Ovary (tissue), 9 donors: ENCODE measurements around the gene CTBP2. TPM values are rescaled to one million over a fixed set of nuclear protein-coding genes. Genes with fewer than 3 reads are reported as not detected.

Experiments used
- DNase-seq, 5 donors: peaks; one replicate each; pipeline ENCODE4 v3.0.0-alpha.2; 2019 to 2020
- H3K27ac ChIP-seq, 2 donors: fragments of 200-600 bp; one replicate each; pipeline versions ENCODE4 v1.5.1 to v1.8.0; 2019 to 2022
- H3K27me3 ChIP-seq: fragments of 200-600 bp; one replicate; pipeline ENCODE4 v1.8.0; 2022
- H3K36me3 ChIP-seq: fragments of 200-600 bp; sonication (generic); one replicate; pipeline ENCODE4 v1.5.1; 2019
- H3K4me1 ChIP-seq: one replicate; pipeline ENCODE4 v1.8.1; 2013; ENCODE audit warnings: mild to moderate bottlenecking, moderate library complexity; ENCODE audit not compliant: insufficient read depth
- H3K4me3 ChIP-seq: fragments of 200-600 bp; sonication (generic); one replicate; pipeline ENCODE4 v1.5.1; 2017
- H3K9me3 ChIP-seq, 2 donors: fragments of 200-600 bp in 1 of 2; sonication (generic) in 1 of 2; one replicate each; pipeline versions ENCODE4 v1.5.1 to v1.8.1; 2013 to 2019; ENCODE audit warnings: mild to moderate bottlenecking in 1 of 2, moderate library complexity in 1 of 2
- EP300 ChIP-seq: sonication (generic); formaldehyde crosslinking; IDR thresholded peaks from one replicate; pipeline ENCODE4 v1.6.1; 2017; ENCODE audit warnings: antibody characterized with exemption
- POLR2A ChIP-seq: fragments of 450-650 bp; IDR thresholded peaks from one replicate; pipeline ENCODE4 v1.6.1; 2017; ENCODE audit warnings: antibody characterized with exemption, mild to moderate bottlenecking, moderate library complexity
- WGBS, 3 donors: extraction: QIAGEN DNeasy Blood & Tissue Kit in 1 of 3; methylation state at CpG; one replicate each; pipeline versions ENCODE4 v1.1.5 to v1.1.7; 2013 to 2017; 5-methylcytosine and 5-hydroxymethylcytosine counted together
- intact Hi-C, 4 donors: fragments of 100-400 bp; cut with DNase I; formaldehyde crosslinking; loops; one replicate each; pipeline versions ENCODE4 v1.11.0 to v1.15.1; 2022 to 2023
- polyA plus RNA-seq, 2 donors: library from polyadenylated mRNA; stranded (reverse); fragments of 200-250 nt in 1 of 2; fragments of 350-450 nt in 1 of 2; fragmentation: Illumina TruSeq in 1 of 2; extraction: RNeasy Lipid Tissue Mini Kit (QIAGEN cat#74804) in 1 of 2; gene quantifications; one replicate each; pipeline ENCODE4 v1.2.3, GENCODE V29; 2013 to 2014
- total RNA-seq, 7 donors: library from RNA; depleted of rRNA in 2 of 7; stranded (reverse); fragments of >200 nt in 2 of 7; fragmentation: NEBNext Ultra II Directional in 3 of 7; extraction: Animal tissue kit (Norgen Biotek cat#: 25700) in 3 of 7; gene quantifications; one replicate each; pipeline versions ENCODE4 v1.1.0 to v1.2.4, GENCODE V29; 2016 to 2023
- TF ChIP-seq, protein P1 (sequence below), 3 donors: fragments of 450-650 bp in 2 of 3; fragments of 200-600 bp in 1 of 3; IDR thresholded peaks; one replicate each; pipeline versions ENCODE4 v1.5.1 to v1.8.0; 2016 to 2022; ENCODE audit warnings: antibody characterized with exemption in 3 of 3, mild to moderate bottlenecking in 1 of 3
- donor health status: DM: no; HTN: no; CAD: no; lungs with moderate emphysema.
- donor health status: DM: no; HTN: no; CAD: no.
- donor health status: Bipolar disorder and iron deficiency.
- donor health status: DM: yes; HTN: yes; CAD: no.
- donor health status: DM: no; HTN: no; CAD: no.
- donor health status: DM: yes; HTN: yes; CAD: no.

Gene CTBP2
- total and polyA plus RNA-seq, 9 donors = 25.3 to 107 (median 69.5) TPM

DNA sequence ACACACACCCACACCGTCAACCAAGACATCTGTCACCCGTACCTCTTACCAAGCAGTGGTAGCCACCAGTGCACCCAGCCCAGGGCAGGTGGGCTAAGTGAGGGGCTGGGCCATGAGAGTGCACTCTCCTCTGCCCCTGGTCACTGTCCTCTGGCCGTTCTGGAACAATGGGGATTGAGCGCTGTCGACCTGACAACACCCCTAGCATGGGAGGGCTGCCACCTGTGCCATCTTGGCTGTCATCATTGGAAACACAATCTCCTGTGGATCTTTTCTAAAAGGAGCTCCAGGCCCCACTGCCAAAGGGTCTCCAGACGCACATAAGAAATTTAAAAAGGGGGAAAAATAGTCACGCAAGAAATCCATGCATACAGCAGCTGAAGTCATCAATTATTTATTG lies 80.1 kb downstream of the CTBP2 start:
- Histone ChIP-seq H3K36me3 (no peaks in the 10 kb centered on the region), H3K4me3 (no peak overlapping the region), H3K4me1 (peaks cover 18% of the 10 kb centered on the region), H3K9me3 (no peaks in the 10 kb centered on the region), H3K27me3 (no peaks in the 10 kb centered on the region), H3K27ac (no peak overlapping the region)
- 83 to 92% (median 90%) methylated on average over 7 of the region's 7 CpGs for WGBS, 3 donors
- DNase-seq = peak in 1 of 5 donors; percentile 17
- TF ChIP-seq, protein P1, sequence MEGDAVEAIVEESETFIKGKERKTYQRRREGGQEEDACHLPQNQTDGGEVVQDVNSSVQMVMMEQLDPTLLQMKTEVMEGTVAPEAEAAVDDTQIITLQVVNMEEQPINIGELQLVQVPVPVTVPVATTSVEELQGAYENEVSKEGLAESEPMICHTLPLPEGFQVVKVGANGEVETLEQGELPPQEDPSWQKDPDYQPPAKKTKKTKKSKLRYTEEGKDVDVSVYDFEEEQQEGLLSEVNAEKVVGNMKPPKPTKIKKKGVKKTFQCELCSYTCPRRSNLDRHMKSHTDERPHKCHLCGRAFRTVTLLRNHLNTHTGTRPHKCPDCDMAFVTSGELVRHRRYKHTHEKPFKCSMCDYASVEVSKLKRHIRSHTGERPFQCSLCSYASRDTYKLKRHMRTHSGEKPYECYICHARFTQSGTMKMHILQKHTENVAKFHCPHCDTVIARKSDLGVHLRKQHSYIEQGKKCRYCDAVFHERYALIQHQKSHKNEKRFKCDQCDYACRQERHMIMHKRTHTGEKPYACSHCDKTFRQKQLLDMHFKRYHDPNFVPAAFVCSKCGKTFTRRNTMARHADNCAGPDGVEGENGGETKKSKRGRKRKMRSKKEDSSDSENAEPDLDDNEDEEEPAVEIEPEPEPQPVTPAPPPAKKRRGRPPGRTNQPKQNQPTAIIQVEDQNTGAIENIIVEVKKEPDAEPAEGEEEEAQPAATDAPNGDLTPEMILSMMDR (IDR thresholded peaks at IDR 0.05) = no peak
- TF ChIP-seq EP300 (no peak), POLR2A (no peak)
- intact Hi-C loops = no loop called here

DNA sequence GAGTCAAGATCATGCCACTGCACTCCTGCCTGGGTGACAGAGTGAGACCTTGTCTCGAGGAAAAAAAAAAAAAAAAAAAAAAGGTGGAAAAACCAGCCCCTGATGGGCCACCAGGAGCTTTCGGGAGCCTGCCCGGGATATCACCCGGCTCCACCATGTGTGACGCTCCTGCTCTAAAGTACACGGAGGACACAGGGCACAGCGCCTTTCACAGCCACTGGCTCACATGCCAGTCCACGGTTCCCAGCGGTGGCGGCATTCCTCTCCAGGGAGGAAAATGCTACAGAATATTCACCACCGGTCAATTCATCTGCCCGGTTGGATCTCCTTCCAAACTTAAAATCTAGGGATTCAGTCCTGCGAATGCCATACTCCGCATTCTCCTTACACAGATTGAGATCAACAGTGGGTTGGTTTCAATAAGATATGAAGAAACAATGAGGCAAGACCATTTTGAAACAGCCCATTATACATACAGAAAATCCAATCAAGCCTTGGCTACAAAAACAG lies 81.2 kb downstream of the CTBP2 start:
- Histone ChIP-seq H3K4me1 (peaks cover 8% of the 10 kb centered on the region), H3K27ac (no peak overlapping the region), H3K9me3 (no peaks in the 10 kb centered on the region), H3K27me3 (no peaks in the 10 kb centered on the region), H3K36me3 (no peaks in the 10 kb centered on the region), H3K4me3 (no peak overlapping the region)
- WGBS, 3 donors = 95 to 96% (median 95%) methylated on average over 14 of the region's 14 CpGs
- intact Hi-C loops = no loop called here
- DNase-seq = peak in 1 of 5 donors; percentile 26
- TF ChIP-seq EP300 (no peak), POLR2A (no peak)
- TF ChIP-seq, protein P1 (IDR thresholded peaks at IDR 0.05) = no peak

DNA sequence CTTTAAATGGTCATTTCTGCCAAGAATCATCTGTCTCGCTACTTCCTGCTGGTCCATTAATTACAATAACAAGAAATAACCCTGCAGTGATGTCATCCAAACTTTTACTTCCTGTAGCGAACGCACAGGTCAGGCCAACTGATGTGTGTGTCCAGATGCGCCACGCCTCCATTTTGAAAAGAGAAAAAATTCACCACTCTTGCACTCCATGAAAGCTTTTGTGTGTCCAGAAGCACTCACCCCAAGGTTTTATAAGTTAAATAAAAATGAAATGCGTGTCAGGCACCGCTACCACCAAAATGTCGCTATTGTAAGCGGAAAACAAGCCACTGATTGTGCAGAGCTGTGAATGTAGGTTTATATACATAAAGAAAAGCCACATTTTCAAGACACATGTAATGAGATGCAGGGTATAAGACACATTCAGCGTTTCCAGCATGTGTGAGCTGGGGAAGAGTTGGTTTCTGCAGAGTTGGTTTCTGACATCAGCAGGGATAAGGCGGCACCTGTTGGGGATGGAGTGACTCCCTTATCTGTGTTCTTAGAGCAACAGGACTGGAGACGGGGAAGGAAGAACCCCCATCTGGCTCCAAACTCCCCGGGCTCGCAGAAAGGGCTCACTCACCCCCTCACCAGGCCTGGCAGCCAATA lies 83.3 kb downstream of the CTBP2 start:
- intact Hi-C loops = no loop called here
- H3K27ac ChIP-seq = no peak overlapping the region

DNA sequence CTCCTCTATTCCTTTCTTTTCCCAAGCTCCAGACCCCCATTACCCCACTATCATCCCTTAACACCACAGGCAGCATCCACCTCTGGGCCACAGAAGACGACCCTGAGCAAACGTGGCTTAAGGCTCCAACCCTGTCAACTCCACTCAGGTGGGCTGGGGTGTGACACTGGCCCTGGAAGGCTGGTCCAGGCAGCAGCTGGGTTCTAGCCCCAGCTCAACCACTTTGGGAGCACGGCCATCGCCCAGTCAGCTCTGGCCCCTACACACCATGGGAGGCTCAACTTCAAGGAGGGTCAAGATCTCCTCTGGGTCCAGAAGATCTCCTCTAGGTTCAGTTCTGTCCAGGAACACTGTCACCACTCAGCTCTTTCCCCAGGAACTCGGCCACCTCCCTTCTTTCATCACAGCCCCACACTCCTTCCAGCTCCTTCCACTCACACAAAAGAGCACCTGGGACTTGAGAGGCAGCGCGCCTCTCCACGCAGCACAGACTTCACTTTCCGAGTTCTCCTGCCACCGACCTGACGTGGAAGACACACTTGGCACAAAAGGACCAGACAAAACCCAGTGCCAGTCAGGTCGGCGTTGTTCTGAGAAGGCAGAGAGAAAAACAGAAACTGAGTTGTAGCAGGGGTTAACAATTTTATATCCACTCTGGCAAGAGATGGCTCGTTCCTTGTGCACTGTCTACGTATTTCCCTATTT lies 84.1 kb downstream of the CTBP2 start:
- H3K4me3 ChIP-seq = no peak overlapping the region
- intact Hi-C loops = no loop called here
- TF ChIP-seq POLR2A (no peak), EP300 (no peak)
- TF ChIP-seq, protein P1 (IDR thresholded peaks at IDR 0.05) = no peak
- no peaks in the 10 kb centered on the region for H3K9me3 ChIP-seq
- 83 to 87% (median 87%) methylated on average over 15 of the region's 15 CpGs for WGBS, 3 donors
- H3K27ac ChIP-seq = no peak overlapping the region
- H3K36me3 ChIP-seq = no peaks in the 10 kb centered on the region
- peaks cover 4% of the 10 kb centered on the region for H3K4me1 ChIP-seq
- DNase-seq = peak in 2 of 5 donors; percentile 15 to 16
- no peaks in the 10 kb centered on the region for H3K27me3 ChIP-seq

More for the DNA sequence above, 83.3 kb downstream of the CTBP2 start:
- DNase-seq = peak in 1 of 5 donors; percentile 4
- Histone ChIP-seq H3K4me1 (peaks cover 2% of the 10 kb centered on the region), H3K4me3 (no peak overlapping the region), H3K36me3 (no peaks in the 10 kb centered on the region), H3K27me3 (no peaks in the 10 kb centered on the region), H3K9me3 (no peaks in the 10 kb centered on the region)
- TF ChIP-seq EP300 (no peak), POLR2A (no peak)
- TF ChIP-seq, protein P1 (IDR thresholded peaks at IDR 0.05) = no peak
- WGBS, 3 donors = 86 to 87% (median 87%) methylated on average over 14 of the region's 14 CpGs
